Measurements from ENCODE around the gene GALR1. TPM values are rescaled to one million over a fixed set of nuclear protein-coding genes. Genes with fewer than 3 reads are reported as not detected.

Gene GALR1
- polyA plus RNA-seq, 1 of the 3 experiments (the other 2 are of a cell fraction): not detected

- no peak for TF ChIP-seq PBX3 (IDR thresholded peaks at IDR 0.05)
Measured at GRCh38 chr18:77263466-77263763, 13.8 kb downstream of the GALR1 start (continued).

GRCh38 chr18:77267969-77268368 is 18.3 kb downstream of the GALR1 start:
- TF ChIP-seq MEF2A (IDR thresholded peaks at IDR 0.05; ENCODE audit: borderline replicate concordance, low read depth) (no peak), RFX5 (IDR thresholded peaks at IDR 0.05; ENCODE audit: low read length) (no peak), FOSL2 (IDR thresholded peaks at IDR 0.05; ENCODE audit: borderline replicate concordance, low read depth) (no peak), GABPA (IDR thresholded peaks at IDR 0.05; ENCODE audit: low read depth) (no peak), IRF3 (IDR thresholded peaks at IDR 0.05; ENCODE audit: low read depth, low read length) (no peak), USF2 (IDR thresholded peaks at IDR 0.05; ENCODE audit: borderline replicate concordance, low read depth, low read length) (no peak), YY1 (IDR thresholded peaks at IDR 0.05; ENCODE audit: low read depth) (no peak), CTCF (IDR thresholded peaks at IDR 0.05) (no peak), SMC3 (IDR thresholded peaks at IDR 0.05; ENCODE audit: low read depth, low read length) (no peak), SIN3A (IDR thresholded peaks at IDR 0.05; ENCODE audit: borderline replicate concordance, low read depth, low read length) (no peak), GATA2 (CRISPR knock-in tag; IDR thresholded peaks at IDR 0.05) (no peak), ZBTB33 (IDR thresholded peaks at IDR 0.05; ENCODE audit: borderline replicate concordance, low read depth) (no peak), TAF1 (IDR thresholded peaks at IDR 0.05; ENCODE audit: borderline replicate concordance, low read depth, low read length) (no peak), EZH2phosphoT487 (IDR thresholded peaks at IDR 0.05; ENCODE audit: borderline replicate concordance, low read depth) (no peak), ELF1 (IDR thresholded peaks at IDR 0.05) (no peak), POLR2AphosphoS5 (IDR thresholded peaks at IDR 0.05; ENCODE audit: low read depth, low read length) (no peak)
- POLR2A ChIA-PET: no interaction called here
- Histone ChIP-seq H4K20me1 (ENCODE audit: insufficient read depth) (no peaks in the 10 kb centered on the region), H3K9ac (no peak overlapping the region), H3K27ac (ENCODE audit: low read depth in 2 of 2, low read length in 1 of 2) (no peak overlapping the region), H3K4me1 (ENCODE audit: control insufficient read depth in 1 of 2, insufficient read depth in 2 of 2, low read depth in 1 of 2, low read length in 1 of 2) (no peaks in the 10 kb centered on the region), H3K79me2 (ENCODE audit: insufficient read depth) (no peaks in the 10 kb centered on the region), H3F3A (replicated peaks; ENCODE audit: insufficient read depth) (no peaks in the 10 kb centered on the region), H3K4me3 (ENCODE audit: low read depth in 2 of 2, low read length in 1 of 2) (no peak overlapping the region), H3K27me3 (ENCODE audit: insufficient read depth) (no peaks in the 10 kb centered on the region), H3K4me2 (no peak overlapping the region), H3K9me2 (no peaks in the 10 kb centered on the region), H3K36me3 (replicated peaks in 1 of 2; ENCODE audit: control insufficient read depth in 1 of 2, insufficient read depth in 2 of 2, low read length in 1 of 2) (no peaks in the 10 kb centered on the region), H3K9me3 (no peaks in the 10 kb centered on the region), H2AFZ (ENCODE audit: low read depth) (no peak overlapping the region)
- 34% methylated on average over 6 of the region's 6 CpGs for WGBS (ENCODE audit: low lambda C conversion rate)
- DNase-seq: no peak
- CTCF ChIA-PET: no interaction called here
